HG03432 (cell line): ENCODE data around the gene GANAB.

Source experiments
- ATAC-seq: cut with Tn5 transposase; IDR thresholded peaks from one replicate; pipeline ENCODE4 v1.9.1; 2021; ENCODE audit warnings: mild to moderate bottlenecking, moderate library complexity; ENCODE audit not compliant: unreplicated experiment

Gene GANAB

GRCh38 chr11:62577046-62577714 lies 69.2 kb downstream of the GANAB start:
- no peak for ATAC-seq

- ATAC-seq = no peak
Observed at GRCh38 chr11:62575837-62576236, 70.6 kb downstream of the GANAB start.

GRCh38 chr11:62575156-62575555 lies 71.3 kb downstream of the GANAB start:
- no peak for ATAC-seq
